Psoas muscle (tissue), 8 donors: ENCODE results near the gene GTF2H4. TPM values are rescaled to one million over a fixed set of nuclear protein-coding genes. Genes with fewer than 3 reads are reported as not detected.
"Not testable (repeated sequence)": the region's sequence is repeated elsewhere in the genome, so short reads cannot be mapped to it uniquely, and the experiment has no call there.

Source experiments
- ATAC-seq, 4 donors: fragments of 200-7000 bp; cut with Tn5 transposase; one replicate each; pipeline ENCODE4 v1.9.1; 2020; ENCODE audit warnings: moderate library complexity in 3 of 4, mild to moderate bottlenecking in 2 of 4
- DNase-seq, 2 donors: peaks; one replicate each; pipeline ENCODE4 v3.0.0-alpha.2; 2020
- H3K27ac ChIP-seq: fragments of 200-600 bp; one replicate; pipeline ENCODE4 v1.8.0; 2022
- H3K27me3 ChIP-seq, 3 donors: fragments of 200-600 bp in 1 of 3; one replicate each; pipeline versions ENCODE4 v1.6.1 to v1.8.0; 2013 to 2022; ENCODE audit warnings: low read length in 2 of 3, mild to moderate bottlenecking in 2 of 3, moderate library complexity in 1 of 3; ENCODE audit not compliant: insufficient read depth in 3 of 3
- H3K36me3 ChIP-seq, 2 donors: fragments of 200-600 bp in 1 of 2; one replicate each; pipeline versions ENCODE4 v1.6.1 to v1.8.0; 2013 to 2022; ENCODE audit warnings: low read depth in 1 of 2, mild to moderate bottlenecking in 1 of 2, moderate library complexity in 1 of 2; ENCODE audit not compliant: insufficient read depth in 1 of 2
- H3K4me1 ChIP-seq: fragments of 200-600 bp; one replicate; pipeline ENCODE4 v1.8.0; 2022
- H3K4me3 ChIP-seq: fragments of 200-600 bp; one replicate; pipeline ENCODE4 v1.8.0; 2022; ENCODE audit warnings: mild to moderate bottlenecking
- H3K9me3 ChIP-seq: fragments of 200-600 bp; one replicate; pipeline ENCODE4 v1.8.0; 2022
- CTCF ChIP-seq: fragments of 200-600 bp; IDR thresholded peaks from one replicate; pipeline ENCODE4 v1.8.0; 2022; ENCODE audit warnings: antibody characterized with exemption
- WGBS, 3 donors: extraction: QIAGEN DNeasy Blood & Tissue Kit; methylation state at CpG; one replicate each; pipeline versions ENCODE4 v1.1.6 to v1.1.7; 2013; 5-methylcytosine and 5-hydroxymethylcytosine counted together
- intact Hi-C, 2 donors: fragments of 100-400 bp; cut with DNase I; formaldehyde crosslinking; loops; one replicate each; pipeline versions ENCODE4 v1.11.0 to v1.14.2; 2022
- polyA plus RNA-seq, 3 donors: library from polyadenylated mRNA; stranded (reverse); fragments of 200-250 nt; gene quantifications; one replicate each; pipeline ENCODE4 v1.2.3, GENCODE V29; 2013
- total RNA-seq, 4 donors: library from RNA; stranded (reverse); fragmentation: NEBNext Ultra II Directional in 2 of 4; extraction: Animal tissue kit (Norgen Biotek cat#: 25700) in 2 of 4; gene quantifications; one replicate each; pipeline versions ENCODE4 v1.2.1 to v1.2.4, GENCODE V29; 2021 to 2023
- donor health status: healthy with polysubstance abuse.
- donor health status: DM: no; HTN: no; CAD: no; lungs with moderate emphysema.
- donor health status: Bipolar disorder and iron deficiency.
- donor health status: healthy.
- donor health status: DM: yes; HTN: yes; CAD: no.
- donor health status: DM: no; HTN: no; CAD: no.
- donor health status: DM: no; HTN: no; CAD: no.
- donor health status: DM: yes; HTN: yes; CAD: no.

The GTF2H4 gene
- total and polyA plus RNA-seq, 7 donors: 13.3 to 30.8 (median 18.9) TPM

DNA sequence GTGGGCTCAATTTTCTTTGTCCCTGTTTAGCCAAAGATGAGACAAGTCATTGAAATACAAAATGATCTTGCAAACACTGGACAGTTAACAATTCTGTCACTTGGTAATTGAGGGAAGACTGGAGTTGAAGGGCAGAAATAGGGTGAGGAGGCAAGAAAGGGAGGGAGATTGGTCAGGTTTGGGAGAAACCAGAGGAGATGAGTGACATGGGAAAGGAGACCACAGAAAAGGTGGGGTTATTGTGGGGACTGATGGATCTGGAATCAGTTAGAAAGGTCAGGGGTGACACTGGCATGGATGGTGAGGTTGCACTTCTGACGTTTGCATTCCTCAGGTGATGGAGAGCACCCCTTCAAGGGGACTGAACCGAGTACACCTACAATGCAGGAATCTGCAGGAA, 693 bp downstream of the GTF2H4 start:
- intact Hi-C loops: no loop called here
- TF ChIP-seq CTCF: no peak

GRCh38 chr6:30910473-30910872, 2.5 kb downstream of the GTF2H4 start:
- H3K9me3 ChIP-seq, H3K4me3 ChIP-seq, H3K27me3 ChIP-seq, DNase-seq, H3K27ac ChIP-seq, ATAC-seq: not testable (repeated sequence)
- Histone ChIP-seq H3K4me1 (peaks cover 23% of the 10 kb centered on the region), H3K36me3 (peaks cover 4 to 36% of the 10 kb centered on the region in 2 donors)
- intact Hi-C loops: loop anchor here in 1 of 2 donors (10.0 kb wide), 1 partner anchor 134 kb away; no protein-coding TSS in a partner anchor
- WGBS, 3 donors: 89 to 91% (median 91%) methylated on average over 12 of the region's 12 CpGs

More for the DNA sequence above, 693 bp downstream of the GTF2H4 start:
- 25 to 33% (median 27%) methylated on average over 2 of the region's 2 CpGs for WGBS, 3 donors
- DNase-seq: no peak
- Histone ChIP-seq H3K36me3 (peaks cover 4 to 36% of the 10 kb centered on the region in 2 donors), H3K4me1 (peaks cover 14% of the 10 kb centered on the region), H3K4me3 (peak overlapping the region; percentile 84), H3K9me3 (no peaks in the 10 kb centered on the region), H3K27me3 (no peaks in the 10 kb centered on the region), H3K27ac (peak overlapping the region; percentile 74)
- no peak for ATAC-seq

GRCh38 chr6:30912746-30913520, 4.9 kb downstream of the GTF2H4 start:
- peaks cover 30% of the 10 kb centered on the region for H3K4me1 ChIP-seq
- peaks cover 4 to 55% of the 10 kb centered on the region in 2 donors for H3K36me3 ChIP-seq
- H3K27ac ChIP-seq: peak overlapping the region; percentile 92
- 49 to 63% (median 51%) methylated on average over 8 of the region's 8 CpGs for WGBS, 3 donors
- TF ChIP-seq CTCF: no peak
- no peaks in the 10 kb centered on the region for H3K9me3 ChIP-seq
- H3K4me3 ChIP-seq: peak overlapping the region; percentile 75
- no peak for ATAC-seq
- intact Hi-C loops: loop anchor here in 1 of 2 donors (1.0 to 10.0 kb wide), 2 partner anchors 85 to 132 kb away; no protein-coding TSS in a partner anchor
- H3K27me3 ChIP-seq: no peaks in the 10 kb centered on the region
- DNase-seq: no peak

DNA sequence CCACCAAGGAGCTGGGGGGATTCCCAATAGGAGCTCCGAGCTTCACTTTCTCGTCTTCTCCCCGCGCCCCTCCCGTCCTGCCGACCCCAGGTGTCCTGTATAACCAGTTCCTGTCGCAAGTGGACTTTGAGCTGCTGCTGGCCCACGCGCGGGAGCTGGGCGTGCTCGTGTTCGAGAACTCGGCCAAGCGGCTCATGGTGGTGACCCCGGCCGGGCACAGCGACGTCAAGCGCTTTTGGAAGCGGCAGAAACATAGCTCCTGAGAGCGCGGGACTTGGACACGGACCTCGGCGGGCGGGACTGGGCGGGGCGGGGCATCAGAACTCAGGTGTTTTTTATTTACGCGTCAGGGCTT, 5.7 kb downstream of the GTF2H4 start:
- Histone ChIP-seq H3K27me3 (no peaks in the 10 kb centered on the region), H3K9me3 (no peaks in the 10 kb centered on the region), H3K4me3 (peak overlapping the region; percentile 75), H3K36me3 (peaks cover 4 to 62% of the 10 kb centered on the region in 2 donors), H3K27ac (peak overlapping the region; percentile 92), H3K4me1 (peaks cover 28% of the 10 kb centered on the region)
- no peak for DNase-seq
- WGBS, 3 donors: 1 to 2% (median 2%) methylated on average over 31 of the region's 31 CpGs
- TF ChIP-seq CTCF: no peak
- intact Hi-C loops: loop anchor here (1.0 to 10.0 kb wide), 5 partner anchors 85 to 173 kb away; no protein-coding TSS in a partner anchor
- peak in 3 of 4 donors; percentile 58 to 68 (median 63) for ATAC-seq

- Histone ChIP-seq H3K27ac (peak within 1 kb of the TSS; percentile 92), H3K4me1 (peaks cover 23% of the 10 kb centered on the region), H3K9me3 (no peaks in the 10 kb centered on the region), H3K36me3 (peaks cover 4 to 67% of the 10 kb centered on the region in 2 donors), H3K4me3 (peak within 1 kb of the TSS; percentile 75), H3K27me3 (no peaks in the 10 kb centered on the region)
- peak; percentile 42 for TF ChIP-seq CTCF
- intact Hi-C loops: loop anchor here (2.0 to 10.0 kb wide), 4 partner anchors 131 to 173 kb away; no protein-coding TSS in a partner anchor
- 0 to 1% (median 1%) methylated on average over 45 to 52 of the region's 52 CpGs for WGBS, 3 donors
- peak; percentile 91 to 95 for DNase-seq
- ATAC-seq: peak; percentile 93 to 97 (median 96)
These were observed 6.3 kb downstream of the GTF2H4 start, which contains the start of gene VARS2 for GRCh38 chr6:30914076-30914853. TSS of gene VARS2 (plus strand) at chr6:30914238. CDS start at chr6:30914837, 599 bp downstream.
